Testis (tissue), 3 donors: ENCODE results near the gene IL16. TPM values are rescaled to one million over a fixed set of nuclear protein-coding genes. Genes with fewer than 3 reads are reported as not detected.

Experiments
- DNase-seq: peaks from one replicate; pipeline ENCODE4 v3.0.0-alpha.2; 2019
- H3K27ac ChIP-seq, 2 donors: fragments of 200-600 bp; sonication (generic); one replicate each; pipeline ENCODE4 v1.5.1; 2019
- H3K27me3 ChIP-seq: fragments of 200-600 bp; sonication (generic); one replicate; pipeline ENCODE4 v1.5.1; 2019
- H3K36me3 ChIP-seq: fragments of 200-600 bp; sonication (generic); one replicate; pipeline ENCODE4 v1.5.1; 2017; ENCODE audit warnings: low read depth; ENCODE audit errors: missing control alignments
- H3K4me1 ChIP-seq: fragments of 200-600 bp; sonication (generic); one replicate; pipeline ENCODE4 v1.5.1; 2019
- H3K4me3 ChIP-seq, 2 donors: fragments of 200-600 bp; sonication (generic); one replicate each; pipeline ENCODE4 v1.5.1; 2017 to 2019
- H3K9me3 ChIP-seq: fragments of 200-600 bp; sonication (generic); one replicate; pipeline ENCODE4 v1.5.1; 2017
- POLR2A ChIP-seq: fragments of 450-650 bp; IDR thresholded peaks from one replicate; pipeline ENCODE4 v1.6.1; 2017; ENCODE audit warnings: antibody characterized with exemption, mild to moderate bottlenecking, moderate library complexity
- WGBS, 2 donors: methylation state at CpG; one replicate each; pipeline ENCODE4 v1.1.5; 2018; 5-methylcytosine and 5-hydroxymethylcytosine counted together
- intact Hi-C: fragments of 100-400 bp; cut with DNase I; formaldehyde crosslinking; loops from one replicate; pipeline ENCODE4 v1.15.1; 2023; ENCODE audit warnings: low total_unique reads
- polyA plus RNA-seq: library from polyadenylated mRNA; stranded (reverse); fragments of 350-450 nt; fragmentation: Illumina TruSeq; extraction: RNeasy Lipid Tissue Mini Kit (QIAGEN cat#74804); gene quantifications from one replicate; pipeline ENCODE4 v1.2.3, GENCODE V29; 2014; ENCODE audit warnings: low read depth, low replicate concordance; ENCODE audit not compliant: insufficient read depth
- total RNA-seq, 2 donors: library from RNA; depleted of rRNA; stranded (reverse); fragments of >200 nt; gene quantifications; one replicate each; pipeline ENCODE4 v1.2.3, GENCODE V29; 2016
- TF ChIP-seq, protein P1 (sequence below), 3 experiments: fragments of 450-650 bp in 2 of 3; fragments of 200-600 bp in 1 of 3; sonication (generic) in 1 of 3; IDR thresholded peaks; one replicate each; pipeline ENCODE4 v1.5.1; 2016 to 2019; ENCODE audit warnings: antibody characterized with exemption in 3 of 3, mild to moderate bottlenecking in 2 of 3, moderate library complexity in 1 of 3

The IL16 gene
- total and polyA plus RNA-seq, 3 donors from 2014 or later, result 13.1 to 17.6 (median 14.9) TPM

DNA sequence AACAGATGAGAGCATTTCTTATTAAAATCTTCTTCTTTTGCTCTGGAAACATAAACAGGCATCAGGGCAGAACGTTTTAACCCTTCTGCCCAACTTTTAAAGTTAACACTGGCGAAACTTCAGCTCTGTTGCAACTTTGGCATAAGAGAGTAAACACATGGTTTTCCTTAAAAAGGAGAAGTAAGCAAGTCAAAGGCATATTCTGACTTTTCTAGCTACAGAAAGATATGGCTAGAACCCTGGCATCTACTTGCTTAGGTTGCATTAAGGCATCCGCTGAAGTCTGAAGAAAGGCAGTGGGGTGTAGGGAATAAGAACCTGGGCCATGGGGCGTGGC is 13.3 kb upstream of the IL16 start:
- peak overlapping the region; percentile 19 to 43 for H3K4me3 ChIP-seq
- intact Hi-C loops, result no loop called here
- no peaks in the 10 kb centered on the region for H3K36me3 ChIP-seq
- TF ChIP-seq POLR2A, result no peak
- TF ChIP-seq, protein P1, sequence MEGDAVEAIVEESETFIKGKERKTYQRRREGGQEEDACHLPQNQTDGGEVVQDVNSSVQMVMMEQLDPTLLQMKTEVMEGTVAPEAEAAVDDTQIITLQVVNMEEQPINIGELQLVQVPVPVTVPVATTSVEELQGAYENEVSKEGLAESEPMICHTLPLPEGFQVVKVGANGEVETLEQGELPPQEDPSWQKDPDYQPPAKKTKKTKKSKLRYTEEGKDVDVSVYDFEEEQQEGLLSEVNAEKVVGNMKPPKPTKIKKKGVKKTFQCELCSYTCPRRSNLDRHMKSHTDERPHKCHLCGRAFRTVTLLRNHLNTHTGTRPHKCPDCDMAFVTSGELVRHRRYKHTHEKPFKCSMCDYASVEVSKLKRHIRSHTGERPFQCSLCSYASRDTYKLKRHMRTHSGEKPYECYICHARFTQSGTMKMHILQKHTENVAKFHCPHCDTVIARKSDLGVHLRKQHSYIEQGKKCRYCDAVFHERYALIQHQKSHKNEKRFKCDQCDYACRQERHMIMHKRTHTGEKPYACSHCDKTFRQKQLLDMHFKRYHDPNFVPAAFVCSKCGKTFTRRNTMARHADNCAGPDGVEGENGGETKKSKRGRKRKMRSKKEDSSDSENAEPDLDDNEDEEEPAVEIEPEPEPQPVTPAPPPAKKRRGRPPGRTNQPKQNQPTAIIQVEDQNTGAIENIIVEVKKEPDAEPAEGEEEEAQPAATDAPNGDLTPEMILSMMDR (IDR thresholded peaks at IDR 0.05), result no peak
- peak overlapping the region in 1 of 2 donors; percentile 79 for H3K27ac ChIP-seq
- H3K27me3 ChIP-seq, result no peaks in the 10 kb centered on the region
- H3K9me3 ChIP-seq, result no peaks in the 10 kb centered on the region
- no peak for DNase-seq
- H3K4me1 ChIP-seq, result peaks cover 8% of the 10 kb centered on the region
- 70 to 78% methylated on average over 4 of the region's 4 CpGs for WGBS, 2 donors

DNA sequence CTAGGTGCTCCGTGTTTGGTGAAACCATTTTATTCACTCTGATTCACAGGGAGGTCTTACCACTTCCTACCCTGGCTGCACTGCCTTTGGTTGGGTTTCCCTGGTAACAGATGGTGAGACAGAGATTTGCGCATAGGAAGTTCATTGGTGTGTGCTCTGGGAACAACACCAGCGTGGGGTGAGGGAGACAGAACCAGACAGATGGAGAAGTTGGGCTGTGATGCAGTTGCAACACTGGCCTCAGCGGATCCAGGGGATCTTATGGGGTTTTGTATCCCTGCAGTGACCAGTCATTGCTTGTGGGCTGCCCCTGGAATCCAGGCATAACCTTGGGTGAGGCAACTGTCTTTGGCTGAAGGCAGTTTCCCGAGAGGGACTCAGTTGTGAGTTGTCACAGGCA is 12.5 kb upstream of the IL16 start:
- Histone ChIP-seq H3K9me3 (no peaks in the 10 kb centered on the region), H3K36me3 (no peaks in the 10 kb centered on the region), H3K27ac (peak overlapping the region in 1 of 2 donors; percentile 79), H3K4me1 (peaks cover 8% of the 10 kb centered on the region), H3K27me3 (no peaks in the 10 kb centered on the region), H3K4me3 (no peak overlapping the region)
- TF ChIP-seq, protein P1 (IDR thresholded peaks at IDR 0.05), result no peak
- no peak for DNase-seq
- 73 to 80% methylated on average over 4 to 5 of the region's 5 CpGs for WGBS, 2 donors
- intact Hi-C loops, result no loop called here

DNA sequence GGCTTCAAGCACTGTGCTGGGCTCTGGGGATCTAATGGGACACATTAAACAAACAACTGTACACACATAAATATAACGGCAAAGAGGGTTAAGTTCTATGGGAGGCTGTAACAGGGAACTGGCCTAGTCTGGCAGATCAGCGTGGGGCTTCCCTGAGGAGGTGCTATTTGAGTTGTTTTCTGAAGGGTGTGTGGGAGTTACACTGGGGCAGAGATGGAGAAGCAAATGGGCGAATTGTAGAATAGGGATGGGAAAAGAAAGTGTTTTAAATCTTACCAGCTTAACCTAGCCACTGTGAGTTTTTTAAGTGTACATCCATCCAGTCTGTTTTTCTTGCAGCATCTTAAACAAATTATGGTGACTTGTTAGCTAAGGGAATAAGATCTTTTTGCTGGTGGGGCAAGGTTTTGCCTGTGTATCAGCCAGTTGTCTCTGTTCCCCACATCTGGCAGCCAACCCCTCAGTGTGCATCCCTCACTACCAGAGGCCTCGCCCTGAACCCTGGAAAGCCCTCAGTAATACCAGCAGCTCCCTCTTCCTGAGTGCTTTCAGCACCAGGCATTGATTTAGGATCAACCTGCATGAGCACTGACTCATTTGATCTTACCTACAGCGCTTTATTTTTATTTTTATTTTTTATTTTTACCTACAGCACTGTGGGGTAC is 10.9 kb upstream of the IL16 start:
- Histone ChIP-seq H3K4me1 (peaks cover 20% of the 10 kb centered on the region), H3K27ac (peak overlapping the region in 1 of 2 donors; percentile 30), H3K27me3 (no peaks in the 10 kb centered on the region), H3K9me3 (no peaks in the 10 kb centered on the region), H3K36me3 (no peaks in the 10 kb centered on the region), H3K4me3 (no peak overlapping the region)
- TF ChIP-seq, protein P1 (IDR thresholded peaks at IDR 0.05), result no peak
- TF ChIP-seq POLR2A, result no peak
- intact Hi-C loops, result no loop called here
- DNase-seq, result no peak
- 78 to 84% methylated on average over 5 of the region's 5 CpGs for WGBS, 2 donors

DNA sequence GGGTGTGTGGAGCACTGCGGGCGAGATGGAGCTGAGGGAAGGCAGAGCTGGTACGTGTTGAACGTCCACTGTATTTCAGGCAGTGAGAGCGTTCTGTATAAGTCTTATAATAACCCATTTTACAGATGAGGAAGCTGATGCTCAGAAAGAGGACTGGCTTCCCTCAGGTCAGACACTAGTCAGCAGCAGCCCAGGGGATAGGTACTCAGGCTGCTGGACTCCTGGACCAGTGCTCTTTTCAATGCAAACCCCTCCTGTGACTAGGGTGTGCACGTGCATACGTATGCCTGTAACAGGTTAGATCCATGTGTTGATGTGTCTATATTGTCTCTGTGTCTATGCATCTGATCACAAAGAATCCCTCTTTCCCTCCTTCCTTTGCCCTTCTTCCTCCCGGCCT is 8.3 kb upstream of the IL16 start:
- TF ChIP-seq POLR2A, result no peak
- TF ChIP-seq, protein P1 (IDR thresholded peaks at IDR 0.05), result no peak
- H3K4me1 ChIP-seq, result peaks cover 12% of the 10 kb centered on the region
- no peaks in the 10 kb centered on the region for H3K27me3 ChIP-seq
- no peaks in the 10 kb centered on the region for H3K9me3 ChIP-seq
- no peak overlapping the region for H3K4me3 ChIP-seq
- H3K27ac ChIP-seq, result peak overlapping the region in 1 of 2 donors; percentile 6
- WGBS, 2 donors, result 91 to 94% methylated on average over 8 of the region's 8 CpGs
- DNase-seq, result no peak
- intact Hi-C loops, result no loop called here
- no peaks in the 10 kb centered on the region for H3K36me3 ChIP-seq
